Lower lobe of right lung (tissue), 2 donors: ENCODE data around the gene FAM180A. TPM values are rescaled to one million over a fixed set of nuclear protein-coding genes. Genes with fewer than 3 reads are reported as not detected.

Experiments used
- ATAC-seq, 2 donors: fragments of 200-7000 bp; cut with Tn5 transposase; one replicate each; pipeline ENCODE4 v1.9.1; 2020 to 2022; ENCODE audit warnings: mild to moderate bottlenecking in 2 of 2, moderate library complexity in 2 of 2
- DNase-seq: peaks from one replicate; pipeline ENCODE4 v3.0.0-alpha.2; 2020
- H3K27ac ChIP-seq: fragments of 200-600 bp; one replicate; pipeline ENCODE4 v1.8.0; 2022
- H3K27me3 ChIP-seq: fragments of 200-600 bp; one replicate; pipeline ENCODE4 v1.8.0; 2022; ENCODE audit warnings: low read depth
- H3K36me3 ChIP-seq: fragments of 200-600 bp; one replicate; pipeline ENCODE4 v1.8.0; 2022; ENCODE audit warnings: mild to moderate bottlenecking
- H3K4me1 ChIP-seq: fragments of 200-600 bp; one replicate; pipeline ENCODE4 v1.8.0; 2022
- H3K4me3 ChIP-seq: fragments of 200-600 bp; one replicate; pipeline ENCODE4 v1.8.0; 2022; ENCODE audit warnings: mild to moderate bottlenecking
- H3K9me3 ChIP-seq: fragments of 200-600 bp; one replicate; pipeline ENCODE4 v1.8.0; 2022
- intact Hi-C: fragments of 100-400 bp; cut with DNase I; formaldehyde crosslinking; loops from one replicate; pipeline ENCODE4 v1.11.0; 2022
- total RNA-seq: library from RNA; stranded (reverse); fragmentation: NEBNext Ultra II Directional; extraction: Animal tissue kit (Norgen Biotek cat#: 25700); gene quantifications from one replicate; pipeline ENCODE4 v1.2.1, GENCODE V29; 2021
- TF ChIP-seq, protein P1 (sequence below): fragments of 200-600 bp; IDR thresholded peaks from one replicate; pipeline ENCODE4 v1.8.0; 2022; ENCODE audit warnings: antibody characterized with exemption, mild to moderate bottlenecking
- donor health status: DM: no; HTN: yes; CAD: no; lungs with severe emphysema.

Gene FAM180A
- total RNA-seq, 1 donor from 2014 or later, result 3.0 TPM

DNA sequence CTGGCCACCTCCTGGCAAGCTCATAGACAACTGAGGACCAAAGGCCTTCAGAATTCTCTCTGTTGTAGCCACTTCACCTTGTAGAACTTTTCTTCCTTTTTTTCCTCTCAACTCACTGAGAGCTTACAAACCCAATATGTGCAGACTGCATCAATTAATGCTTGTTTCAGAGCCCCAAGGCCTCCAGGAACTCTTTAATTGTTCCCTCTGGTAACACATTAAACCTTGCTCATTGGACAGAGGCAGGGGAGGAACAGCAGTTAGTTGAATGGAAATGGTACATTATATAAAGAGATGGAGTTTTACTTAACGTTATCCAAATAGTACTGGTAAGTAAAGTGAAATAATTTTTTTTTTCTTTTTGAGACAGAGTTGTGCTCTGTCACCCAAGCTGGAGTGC, 61.1 kb downstream of the FAM180A start:
- Histone ChIP-seq H3K27ac (no peak overlapping the region), H3K4me3 (no peak overlapping the region), H3K9me3 (no peaks in the 10 kb centered on the region), H3K27me3 (no peaks in the 10 kb centered on the region), H3K4me1 (peaks cover 7% of the 10 kb centered on the region), H3K36me3 (peaks cover 10% of the 10 kb centered on the region)
- ATAC-seq (no peak), DNase-seq (no peak)
- intact Hi-C loops, result no loop called here
- TF ChIP-seq, protein P1, sequence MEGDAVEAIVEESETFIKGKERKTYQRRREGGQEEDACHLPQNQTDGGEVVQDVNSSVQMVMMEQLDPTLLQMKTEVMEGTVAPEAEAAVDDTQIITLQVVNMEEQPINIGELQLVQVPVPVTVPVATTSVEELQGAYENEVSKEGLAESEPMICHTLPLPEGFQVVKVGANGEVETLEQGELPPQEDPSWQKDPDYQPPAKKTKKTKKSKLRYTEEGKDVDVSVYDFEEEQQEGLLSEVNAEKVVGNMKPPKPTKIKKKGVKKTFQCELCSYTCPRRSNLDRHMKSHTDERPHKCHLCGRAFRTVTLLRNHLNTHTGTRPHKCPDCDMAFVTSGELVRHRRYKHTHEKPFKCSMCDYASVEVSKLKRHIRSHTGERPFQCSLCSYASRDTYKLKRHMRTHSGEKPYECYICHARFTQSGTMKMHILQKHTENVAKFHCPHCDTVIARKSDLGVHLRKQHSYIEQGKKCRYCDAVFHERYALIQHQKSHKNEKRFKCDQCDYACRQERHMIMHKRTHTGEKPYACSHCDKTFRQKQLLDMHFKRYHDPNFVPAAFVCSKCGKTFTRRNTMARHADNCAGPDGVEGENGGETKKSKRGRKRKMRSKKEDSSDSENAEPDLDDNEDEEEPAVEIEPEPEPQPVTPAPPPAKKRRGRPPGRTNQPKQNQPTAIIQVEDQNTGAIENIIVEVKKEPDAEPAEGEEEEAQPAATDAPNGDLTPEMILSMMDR, result no peak

DNA sequence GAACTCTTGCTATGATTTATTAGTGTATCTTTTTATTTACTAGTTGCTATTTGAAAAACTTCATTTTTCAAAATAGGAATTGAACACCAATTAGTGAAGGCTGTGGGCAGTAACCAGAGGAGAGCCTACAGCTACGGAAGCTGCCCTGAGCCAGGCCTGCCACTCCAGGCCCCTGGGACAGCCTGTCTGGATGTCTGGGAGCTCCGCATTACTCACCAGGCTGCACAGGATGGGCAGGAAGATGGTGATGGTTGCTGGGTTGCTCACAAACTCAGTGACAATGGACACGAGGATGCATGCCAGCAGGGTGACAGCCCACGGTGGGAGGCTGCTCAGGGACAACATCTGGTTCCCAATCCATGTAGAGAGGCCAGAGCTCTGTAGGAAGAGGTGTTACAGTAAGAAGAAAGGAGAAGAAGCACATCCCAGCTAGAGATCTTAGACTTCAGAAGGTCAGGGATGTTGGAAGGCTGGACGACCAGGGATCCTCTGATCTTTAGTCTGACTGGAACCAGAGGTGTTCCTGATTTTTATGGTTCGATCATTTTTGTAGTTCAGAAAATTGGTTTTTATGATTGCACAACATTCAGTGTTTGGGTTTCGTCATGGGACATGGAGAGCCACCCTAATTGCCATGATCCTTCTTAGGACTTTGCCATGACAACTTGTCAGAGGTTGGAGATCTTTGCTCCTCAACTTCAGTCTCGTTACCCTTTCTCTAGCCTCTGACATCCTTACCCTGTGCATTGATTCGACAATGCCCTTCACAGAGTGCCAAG, 63.1 kb downstream of the FAM180A start:
- Histone ChIP-seq H3K27me3 (no peaks in the 10 kb centered on the region), H3K36me3 (peaks cover 10% of the 10 kb centered on the region), H3K9me3 (no peaks in the 10 kb centered on the region), H3K4me1 (peaks cover 12% of the 10 kb centered on the region), H3K4me3 (no peak overlapping the region), H3K27ac (no peak overlapping the region)
- intact Hi-C loops, result no loop called here
- DNase-seq (no peak), ATAC-seq (no peak)
- TF ChIP-seq, protein P1, result no peak

DNA sequence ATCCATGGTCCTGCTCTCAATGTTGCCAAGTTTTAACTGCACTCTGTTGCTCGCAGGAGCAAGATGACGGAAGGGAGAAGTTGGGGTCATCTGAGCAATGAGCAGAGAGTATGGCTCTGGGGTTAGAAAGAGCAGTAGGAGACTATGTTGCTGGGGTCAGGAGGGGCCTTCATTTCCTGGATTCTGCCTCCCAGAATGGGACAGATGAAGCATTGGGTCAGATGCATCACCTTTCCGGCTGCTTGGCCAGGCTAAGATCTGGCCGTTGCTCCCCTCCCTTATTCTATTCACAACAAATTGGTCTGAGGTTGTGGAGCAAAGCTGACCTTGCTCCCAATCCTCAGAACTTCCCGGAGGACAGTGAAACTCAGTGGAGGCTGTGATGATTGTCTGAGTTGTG, 63.9 kb downstream of the FAM180A start:
- ATAC-seq, result no peak

DNA sequence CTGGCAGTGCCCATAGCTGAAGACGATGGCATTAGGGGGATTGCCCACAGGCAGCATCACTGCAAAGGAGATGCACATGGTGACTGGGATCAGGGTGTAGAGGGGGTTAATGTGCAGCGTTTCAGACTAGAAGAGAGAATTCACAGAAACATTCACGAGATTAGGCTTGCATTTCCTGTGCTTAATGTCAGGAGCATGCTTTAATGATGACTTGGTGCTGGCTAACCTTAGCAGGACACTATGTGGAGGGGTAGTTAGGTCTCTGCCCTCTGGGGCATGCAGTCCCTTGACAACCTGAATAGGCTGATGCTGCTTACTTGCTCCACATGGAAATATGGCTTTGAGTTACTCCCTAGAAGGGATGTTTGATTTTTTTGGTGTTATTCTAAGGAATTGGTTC, 64.5 kb downstream of the FAM180A start:
- ATAC-seq (no peak), DNase-seq (no peak)
- Histone ChIP-seq H3K36me3 (peaks cover 10% of the 10 kb centered on the region), H3K27ac (no peak overlapping the region), H3K27me3 (no peaks in the 10 kb centered on the region), H3K4me1 (peaks cover 12% of the 10 kb centered on the region), H3K9me3 (no peaks in the 10 kb centered on the region), H3K4me3 (no peak overlapping the region)
- TF ChIP-seq, protein P1, result no peak
- intact Hi-C loops, result no loop called here

More for the DNA sequence above, 63.9 kb downstream of the FAM180A start:
- DNase-seq, result no peak
- H3K9me3 ChIP-seq, result no peaks in the 10 kb centered on the region
- intact Hi-C loops, result no loop called here
- peaks cover 12% of the 10 kb centered on the region for H3K4me1 ChIP-seq
- H3K27me3 ChIP-seq, result no peaks in the 10 kb centered on the region
- no peak overlapping the region for H3K27ac ChIP-seq
- no peak overlapping the region for H3K4me3 ChIP-seq
- H3K36me3 ChIP-seq, result peaks cover 10% of the 10 kb centered on the region
- TF ChIP-seq, protein P1, result no peak

DNA sequence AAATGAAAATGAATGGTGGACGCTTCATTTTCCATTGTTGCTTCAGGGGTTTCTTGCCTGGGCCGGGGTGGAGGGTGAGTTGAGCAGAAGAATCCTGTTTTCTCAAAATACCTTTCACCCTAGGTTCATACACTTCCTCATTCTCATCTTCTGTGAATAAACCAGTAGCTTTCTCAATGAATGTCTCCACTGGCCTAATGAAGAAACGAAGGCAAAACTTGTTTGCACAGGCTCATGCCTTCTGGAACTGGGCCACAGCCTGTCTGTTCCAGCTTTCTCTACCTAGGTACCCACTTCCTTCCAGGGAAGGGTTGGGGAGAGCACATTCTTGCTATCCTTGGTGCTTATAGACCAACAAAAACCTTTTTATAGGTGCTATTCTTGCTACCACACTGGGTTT, 65.0 kb downstream of the FAM180A start:
- peaks cover 12% of the 10 kb centered on the region for H3K4me1 ChIP-seq
- H3K27me3 ChIP-seq, result no peaks in the 10 kb centered on the region
- peaks cover 10% of the 10 kb centered on the region for H3K36me3 ChIP-seq
- DNase-seq (no peak), ATAC-seq (no peak)
- no peak overlapping the region for H3K4me3 ChIP-seq
- H3K9me3 ChIP-seq, result no peaks in the 10 kb centered on the region
- intact Hi-C loops, result no loop called here
- TF ChIP-seq, protein P1, result no peak
- no peak overlapping the region for H3K27ac ChIP-seq
